ENCODE data around the gene OR13J1.
A peak's percentile ranks its signal among the peaks of the same experiment; 100 is the strongest.

Gene OR13J1

GRCh38 chr9:35829084-35829763, 41.0 kb downstream of the OR13J1 start, which contains the start of gene TMEM8B:
TMEM8B (plus strand) TSS chr9:35829228; CDS start chr9:35829448, 220 bp downstream.
- peak; percentile 63 to 87 for DNase-seq (ENCODE audit: low read depth in 1 of 2, low spot score in 1 of 2)
- H3K27ac ChIP-seq (replicated peaks), result no peak within 1 kb of the TSS
- TF ChIP-seq REST (IDR thresholded peaks at IDR 0.05; ENCODE audit: insufficient replicate concordance, low read depth), result no peak
- TF ChIP-seq SPI1 (IDR thresholded peaks at IDR 0.05; ENCODE audit: borderline replicate concordance, low read depth), result no peak
- TF ChIP-seq POLR2AphosphoS5 (IDR thresholded peaks at IDR 0.05; ENCODE audit: low read depth), result no peak
- no peak for TF ChIP-seq GABPA (IDR thresholded peaks at IDR 0.05; ENCODE audit: low read depth)
- no peak for TF ChIP-seq CTCF (IDR thresholded peaks at IDR 0.05; ENCODE audit: insufficient read depth, low read length)
- H3K4me3 ChIP-seq (replicated peaks; ENCODE audit: insufficient read depth, low read length), result peak within 1 kb of the TSS; percentile 55
- no peaks in the 10 kb centered on the region for H3K27me3 ChIP-seq (ENCODE audit: insufficient read depth, poor library complexity, severe bottlenecking)

- Histone ChIP-seq H3K27me3 (ENCODE audit: insufficient read depth, poor library complexity, severe bottlenecking) (no peaks in the 10 kb centered on the region), H3K4me3 (replicated peaks; ENCODE audit: insufficient read depth, low read length) (peak within 1 kb of the TSS; percentile 55), H3K27ac (replicated peaks) (no peak within 1 kb of the TSS)
- TF ChIP-seq GABPA (IDR thresholded peaks at IDR 0.05; ENCODE audit: low read depth), result no peak
- TF ChIP-seq CTCF (IDR thresholded peaks at IDR 0.05; ENCODE audit: insufficient read depth, low read length), result no peak
- TF ChIP-seq POLR2AphosphoS5 (IDR thresholded peaks at IDR 0.05; ENCODE audit: low read depth), result no peak
- TF ChIP-seq SPI1 (IDR thresholded peaks at IDR 0.05; ENCODE audit: borderline replicate concordance, low read depth), result no peak
- TF ChIP-seq REST (IDR thresholded peaks at IDR 0.05; ENCODE audit: insufficient replicate concordance, low read depth), result no peak
- DNase-seq (ENCODE audit: low read depth in 1 of 2, low spot score in 1 of 2), result no peak
Observed at GRCh38 chr9:35828716-35829083, 41.5 kb downstream of the OR13J1 start, which contains the start of gene FAM221B. FAM221B (minus strand) TSS chr9:35828732; CDS start chr9:35826161, 2,571 bp downstream.

GRCh38 chr9:35827486-35827885, 42.7 kb downstream of the OR13J1 start:
- DNase-seq (ENCODE audit: low read depth in 1 of 2, low spot score in 1 of 2), result no peak
- Histone ChIP-seq H3K27me3 (ENCODE audit: insufficient read depth, poor library complexity, severe bottlenecking) (no peaks in the 10 kb centered on the region), H3K4me3 (replicated peaks; ENCODE audit: insufficient read depth, low read length) (no peak overlapping the region), H3K27ac (replicated peaks) (no peak overlapping the region)
- TF ChIP-seq REST (IDR thresholded peaks at IDR 0.05; ENCODE audit: insufficient replicate concordance, low read depth) (no peak), CTCF (IDR thresholded peaks at IDR 0.05; ENCODE audit: insufficient read depth, low read length) (no peak), POLR2AphosphoS5 (IDR thresholded peaks at IDR 0.05; ENCODE audit: low read depth) (no peak), SPI1 (IDR thresholded peaks at IDR 0.05; ENCODE audit: borderline replicate concordance, low read depth) (no peak), GABPA (IDR thresholded peaks at IDR 0.05; ENCODE audit: low read depth) (no peak)

All from HL-60 (cell line).